GM12878 (cell line): Measurements from ENCODE around the gene FNDC4. TPM values are rescaled to one million over a fixed set of nuclear protein-coding genes. Genes with fewer than 3 reads are reported as not detected.

Source experiments
- ATAC-seq: fragments of 200-7000 bp; cut with Tn5 transposase; 3 replicates; pipeline ENCODE4 v1.9.1; 2020; ENCODE audit warnings: mild to moderate bottlenecking, moderate library complexity
- BruUV-seq: library from RNA; stranded (reverse); fragments of 400-500 nt; replicated peaks from 2 replicates; lab custom pipeline; 2021; lab: Mats Ljungman, UMichigan
- CTCF ChIA-PET: fragments of 300-600 bp; sonication (Branson Sonifier 250); formaldehyde crosslinking; extraction: SDS; loops from one replicate; lab custom pipeline; 2021; ENCODE audit warnings: inconsistent platforms; lab: Yijun Ruan, JAX
- POLR2A ChIA-PET: fragments of 350-600 bp; formaldehyde crosslinking; extraction: SDS; loops from one replicate; lab custom pipeline; 2021; ENCODE audit warnings: inconsistent platforms; lab: Charles Lee
- RAD21 ChIA-PET: fragments of 300-600 bp; sonication (Branson Sonifier 250); formaldehyde crosslinking; loops from one replicate; lab custom pipeline; 2023; ENCODE audit warnings: antibody characterized with exemption; ENCODE audit not compliant: unreplicated experiment; lab: Charles Lee
- SMC1A ChIA-PET: fragments of 300-600 bp; sonication (Branson Sonifier 250); formaldehyde crosslinking; loops from one replicate; lab custom pipeline; 2023; ENCODE audit not compliant: unreplicated experiment, uncharacterized antibody; lab: Charles Lee
- DNase-seq: peaks from one replicate; pipeline ENCODE4 v3.0.0-alpha.2; 2011; ENCODE audit warnings: low read depth, low spot score
- FAIRE-seq: peaks from 3 replicates; lab custom pipeline; 2011; peaks lifted over from hg19 to GRCh38; lab: Jason Lieb, UNC
- H2AFZ ChIP-seq: 2 replicates; pipeline ENCODE4 v1.6.0; 2011; ENCODE audit warnings: low read depth, low read length, control low read depth; ENCODE audit not compliant: control insufficient read depth
- H3K27ac ChIP-seq: 2 replicates; pipeline ENCODE4 v1.5.1; 2011; ENCODE audit warnings: control low read depth; ENCODE audit not compliant: control insufficient read depth, insufficient read depth
- H3K27me3 ChIP-seq, 2 experiments: replicated peaks in 1 of 2; 2 replicates each; pipeline versions ENCODE4 v1.6.0 to v1.6.1; 2011; ENCODE audit warnings: low read length in 1 of 2; ENCODE audit not compliant: control insufficient read depth in 2 of 2, insufficient read depth in 2 of 2
- H3K36me3 ChIP-seq, 2 experiments: 2 replicates each; pipeline ENCODE4 v1.5.1; 2011; ENCODE audit warnings: low read length in 1 of 2; ENCODE audit not compliant: control insufficient read depth in 2 of 2, insufficient read depth in 2 of 2
- H3K4me1 ChIP-seq: 2 replicates; pipeline ENCODE4 v1.6.1; 2011; ENCODE audit warnings: mild to moderate bottlenecking, low read length, moderate library complexity, mixed read lengths; ENCODE audit not compliant: control insufficient read depth, insufficient read depth
- H3K4me2 ChIP-seq: 2 replicates; pipeline ENCODE4 v1.6.0; 2011; ENCODE audit warnings: control low read depth; ENCODE audit not compliant: control insufficient read depth, insufficient read depth
- H3K4me3 ChIP-seq: fragments of 200-600 bp; sonication (generic); 2 replicates; pipeline ENCODE4 v1.5.1; 2016
- H3K79me2 ChIP-seq: 2 replicates; pipeline ENCODE4 v1.6.0; 2011; ENCODE audit warnings: low read length; ENCODE audit not compliant: control insufficient read depth, insufficient read depth
- H3K9ac ChIP-seq: 2 replicates; pipeline ENCODE4 v1.8.0; 2011; ENCODE audit warnings: low read length, control low read depth, mixed read lengths; ENCODE audit not compliant: control insufficient read depth, insufficient read depth
- H3K9me3 ChIP-seq: replicated peaks from 3 replicates; pipeline ENCODE4 v1.5.1; 2011; ENCODE audit warnings: mild to moderate bottlenecking, low read length; ENCODE audit not compliant: control insufficient read depth, insufficient read depth
- H4K20me1 ChIP-seq: 2 replicates; pipeline ENCODE4 v1.6.0; 2011; ENCODE audit not compliant: control insufficient read depth, insufficient read depth
- E2F8 ChIP-seq: fragments of 450-650 bp; IDR thresholded peaks from 2 replicates; pipeline ENCODE4 v1.6.1; 2018; ENCODE audit warnings: mild to moderate bottlenecking, low read depth, moderate library complexity; ENCODE audit not compliant: partially characterized antibody
- EED ChIP-seq: sonication (generic); IDR thresholded peaks from 2 replicates; pipeline ENCODE4 v1.6.1; 2016; ENCODE audit warnings: antibody characterized with exemption, low read depth
- EP300 ChIP-seq, 2 experiments: fragments of 150-350 bp in 1 of 2; IDR thresholded peaks; 2 replicates each; pipeline ENCODE4 v1.6.1; 2011 to 2012; ENCODE audit warnings: low read depth in 2 of 2, low read length in 2 of 2, borderline replicate concordance in 1 of 2, improper control_type of control experiment in 1 of 2, inconsistent platforms in 1 of 2; ENCODE audit not compliant: control insufficient read depth in 1 of 2
- GATAD2B ChIP-seq: fragments of 450-650 bp; conservative IDR thresholded peaks from 2 replicates; pipeline ENCODE4 v1.6.1; 2017; ENCODE audit warnings: low read depth, mild to moderate bottlenecking, moderate library complexity
- NR2F1 ChIP-seq: fragments of 450-650 bp; conservative IDR thresholded peaks from 2 replicates; pipeline ENCODE4 v1.6.1; 2017; ENCODE audit warnings: mild to moderate bottlenecking
- PML ChIP-seq: IDR thresholded peaks from 2 replicates; pipeline ENCODE4 v1.6.1; 2012; ENCODE audit warnings: low read length, inconsistent platforms
- RBBP5 ChIP-seq: fragments of 200-600 bp; sonication (generic); conservative IDR thresholded peaks from 2 replicates; pipeline ENCODE4 v1.6.1; 2016
- RUNX3 ChIP-seq: IDR thresholded peaks from 2 replicates; pipeline ENCODE4 v1.6.1; 2012; ENCODE audit warnings: low read length, inconsistent platforms
- TAF1 ChIP-seq: IDR thresholded peaks from 2 replicates; pipeline ENCODE4 v1.6.1; 2011; ENCODE audit warnings: mild to moderate bottlenecking, low read depth, low read length, borderline replicate concordance
- USF1 ChIP-seq: IDR thresholded peaks from 2 replicates; pipeline ENCODE4 v1.6.1; 2011; ENCODE audit warnings: borderline replicate concordance, low read depth, mild to moderate bottlenecking, moderate library complexity, mixed read lengths, low read length; ENCODE audit not compliant: insufficient read depth; ENCODE audit errors: extremely low read length
- ZBTB11 ChIP-seq: fragments of 450-650 bp; formaldehyde crosslinking; IDR thresholded peaks from 2 replicates; pipeline ENCODE4 v1.5.0; 2022; ENCODE audit warnings: mild to moderate bottlenecking, missing genetic modification characterization
- WGBS: methylation state at CpG from one replicate; pipeline ENCODE4 v1.1.6; 2016; ENCODE audit warnings: low lambda C conversion rate; ENCODE audit not compliant: insufficient replicate concordance, insufficient coverage; ENCODE audit errors: missing lambda C conversion rate; 5-methylcytosine and 5-hydroxymethylcytosine counted together
- in situ Hi-C: fragments of 300-500 bp; cut with MboI; formaldehyde crosslinking; loops from 9 replicates; pipeline ENCODE4 v1.14.3; 2018; ENCODE audit warnings: mixed read lengths
- intact Hi-C: fragments of 100-400 bp; cut with micrococcal nuclease; formaldehyde crosslinking; loops from one replicate; pipeline ENCODE4 v1.14.2; 2022; ENCODE audit not compliant: unreplicated experiment
- polyA plus RNA-seq, 11 experiments: library from polyadenylated mRNA; depleted of rRNA in 4 of 11; unstranded in 6 of 11; stranded (reverse) in 5 of 11; fragments of >200 nt; fragmentation: Nextera tagmentation in 4 of 11; fragmentation: Illumina TruSeq in 1 of 11; extraction: Ambion mirVana in 4 of 11; extraction: Trizol in 1 of 11; gene quantifications; 1 replicate in 1 of 11; 2 replicates in 10 of 11; pipeline versions ENCODE4 v1.2.1 to v1.2.3, GENCODE V29; 2011 to 2016; ENCODE audit warnings: inconsistent platforms in 2 of 11, missing spikeins in 2 of 11, low read depth in 1 of 11
- total RNA-seq, 4 experiments: library from RNA; depleted of rRNA in 3 of 4; stranded (reverse); fragments of >200 nt in 3 of 4; fragmentation: Illumina TruSeq in 1 of 4; extraction: Trizol in 1 of 4; gene quantifications; 2 replicates each; pipeline versions ENCODE4 v1.2.1 to v1.2.3, GENCODE V29; 2013 to 2021

The FNDC4 gene
- total and polyA plus RNA-seq, 10 of the 15 experiments (the other 5 are each of a cell fraction or from before 2014, with no cell fraction given): 0.21 TPM; not detected in 9

GRCh38 chr2:27498975-27499374 lies 4.0 kb upstream of the FNDC4 start:
- CTCF ChIA-PET: no interaction called here
- WGBS: 67% methylated on average over 3 of the region's 3 CpGs
- H3K27me3 ChIP-seq: peaks cover 6 to 13% of the 10 kb centered on the region in 2 experiments; a peak in 3 of 4 replicates
- no peak for TF ChIP-seq EED
- no peak for TF ChIP-seq USF1
- no peak for TF ChIP-seq PML
- no peak for TF ChIP-seq TAF1
- TF ChIP-seq, all 136 proteins: peak for 0
- H3K9ac ChIP-seq: no peak overlapping the region
- SMC1A ChIA-PET: no interaction called here
- H3K4me1 ChIP-seq: no peaks in the 10 kb centered on the region
- BruUV-seq: no TSS peak
- no peak for FAIRE-seq
- no peak overlapping the region for H3K27ac ChIP-seq
- no peaks in the 10 kb centered on the region for H3K36me3 ChIP-seq
- DNase-seq: no peak
- no peaks in the 10 kb centered on the region for H4K20me1 ChIP-seq
- H3K9me3 ChIP-seq: no peaks in the 10 kb centered on the region
- H2AFZ ChIP-seq: no peak overlapping the region
- no peak for ATAC-seq
- in situ Hi-C loops: no loop called here
- H3K79me2 ChIP-seq: no peaks in the 10 kb centered on the region
- H3K4me2 ChIP-seq: no peak overlapping the region
- RAD21 ChIA-PET: no interaction called here
- intact Hi-C loops: no loop called here
- POLR2A ChIA-PET: no interaction called here
- H3K4me3 ChIP-seq: no peak overlapping the region

GRCh38 chr2:27497288-27497627 lies 2.3 kb upstream of the FNDC4 start:
- no peak for DNase-seq
- BruUV-seq: no TSS peak
- no peak overlapping the region for H3K9ac ChIP-seq
- no peaks in the 10 kb centered on the region for H3K36me3 ChIP-seq
- no peak for ATAC-seq
- WGBS: 36% methylated on average over 4 of the region's 4 CpGs
- no peak overlapping the region for H3K4me3 ChIP-seq
- H3K27ac ChIP-seq: no peak overlapping the region
- H2AFZ ChIP-seq: no peak overlapping the region
- H3K27me3 ChIP-seq: peaks cover 6 to 13% of the 10 kb centered on the region in 2 experiments; a peak in 3 of 4 replicates
- no peaks in the 10 kb centered on the region for H3K9me3 ChIP-seq
- no peak overlapping the region for H3K4me2 ChIP-seq
- POLR2A ChIA-PET: no interaction called here
- H3K4me1 ChIP-seq: no peaks in the 10 kb centered on the region
- intact Hi-C loops: no loop called here
- H3K79me2 ChIP-seq: no peaks in the 10 kb centered on the region
- no peaks in the 10 kb centered on the region for H4K20me1 ChIP-seq
- in situ Hi-C loops: no loop called here
- RAD21 ChIA-PET: no interaction called here
- CTCF ChIA-PET: no interaction called here
- SMC1A ChIA-PET: interaction anchor here (0.9 kb wide), 1 partner anchor 11 kb away, joined by 3 read pairs; no protein-coding TSS in a partner anchor
- no peak for FAIRE-seq
- no peak for TF ChIP-seq NR2F1
- no peak for TF ChIP-seq RUNX3
- TF ChIP-seq GATAD2B: no peak
- no peak for TF ChIP-seq EP300 (IDR thresholded peaks at IDR 0.05; ENCODE audit: borderline replicate concordance in 1 of 2, control insufficient read depth in 1 of 2, low read depth in 2 of 2, low read length in 2 of 2)
- no peak for TF ChIP-seq ZBTB11 (CRISPR knock-in tag)
- TF ChIP-seq RBBP5: no peak
- no peak for TF ChIP-seq E2F8
